AG04450 (cell line): ENCODE data around the gene PRKAG2. TPM values are rescaled to one million over a fixed set of nuclear protein-coding genes. Genes with fewer than 3 reads are reported as not detected.

Experiments used
- CTCF ChIA-PET: fragments of 300-600, 350-600 bp; formaldehyde crosslinking; extraction: SDS; loops from one replicate; lab custom pipeline; 2022; ENCODE audit warnings: antibody characterized with exemption, inconsistent platforms; lab: Charles Lee
- POLR2A ChIA-PET: fragments of 350-600 bp; formaldehyde crosslinking; extraction: SDS; loops from one replicate; lab custom pipeline; 2021; ENCODE audit warnings: antibody characterized with exemption, inconsistent platforms; lab: Yijun Ruan, JAX
- DNase-seq: peaks from one replicate; pipeline ENCODE4 v3.0.0-alpha.2; 2011; ENCODE audit warnings: low read depth, low spot score
- H3K27ac ChIP-seq: one replicate; pipeline ENCODE4 v1.5.1; 2012; ENCODE audit warnings: low read depth, low read length, control low read depth
- H3K27me3 ChIP-seq: one replicate; pipeline ENCODE4 v1.6.0; 2012; ENCODE audit warnings: low read length; ENCODE audit not compliant: control insufficient read depth, insufficient read depth
- H3K4me3 ChIP-seq: 2 replicates; pipeline ENCODE4 v1.5.1; 2011; ENCODE audit warnings: mild to moderate bottlenecking, low read depth, low read length, control low read depth
- H3K9me3 ChIP-seq: 2 replicates; pipeline ENCODE4 v1.5.1; 2012; ENCODE audit warnings: low read length; ENCODE audit not compliant: control insufficient read depth, insufficient read depth
- CTCF ChIP-seq: IDR thresholded peaks from 2 replicates; pipeline ENCODE4 v1.5.1; 2011; ENCODE audit warnings: low read depth, low read length, control low read depth, inconsistent platforms
- polyA plus RNA-seq: library from polyadenylated mRNA; depleted of rRNA; stranded (reverse); fragments of >200 nt; gene quantifications from 2 replicates; pipeline ENCODE4 v1.2.3, GENCODE V29; 2011

PRKAG2 gene
- polyA plus RNA-seq, 1 experiment = 45.0 TPM

GRCh38 chr7:151895008-151895630 lies 18.2 kb upstream of the PRKAG2 start:
- Histone ChIP-seq H3K4me3 (no peak overlapping the region), H3K27ac (no peak overlapping the region), H3K27me3 (peaks cover 22% of the 10 kb centered on the region), H3K9me3 (no peaks in the 10 kb centered on the region)
- ChIA-PET POLR2A (interaction anchor here (0.8 kb wide), 1 partner anchor 12 kb away, joined by 3 read pairs; no protein-coding TSS in a partner anchor), CTCF (no interaction called here)
- TF ChIP-seq CTCF = no peak
- DNase-seq = no peak

- no peak for DNase-seq
- Histone ChIP-seq H3K27me3 (peaks cover 20% of the 10 kb centered on the region), H3K9me3 (no peaks in the 10 kb centered on the region), H3K4me3 (no peak overlapping the region), H3K27ac (no peak overlapping the region)
- ChIA-PET POLR2A (no interaction called here), CTCF (no interaction called here)
- no peak for TF ChIP-seq CTCF
These were observed 17.4 kb upstream of the PRKAG2 start for GRCh38 chr7:151894111-151895007.

GRCh38 chr7:151893405-151893923 lies 16.5 kb upstream of the PRKAG2 start:
- no peak for DNase-seq
- no peaks in the 10 kb centered on the region for H3K9me3 ChIP-seq
- no peak for TF ChIP-seq CTCF
- POLR2A ChIA-PET = no interaction called here
- peaks cover 20% of the 10 kb centered on the region for H3K27me3 ChIP-seq
- CTCF ChIA-PET = no interaction called here
- no peak overlapping the region for H3K4me3 ChIP-seq
- no peak overlapping the region for H3K27ac ChIP-seq

- Histone ChIP-seq H3K9me3 (no peaks in the 10 kb centered on the region), H3K27ac (no peak overlapping the region), H3K4me3 (no peak overlapping the region), H3K27me3 (peaks cover 19% of the 10 kb centered on the region)
- POLR2A ChIA-PET = no interaction called here
- no peak for TF ChIP-seq CTCF
- DNase-seq = no peak
- CTCF ChIA-PET = interaction anchor here (0.7 kb wide), 1 partner anchor 261 kb away, joined by 3 read pairs; no protein-coding TSS in a partner anchor
These were observed 14.8 kb upstream of the PRKAG2 start for GRCh38 chr7:151891753-151892152.

GRCh38 chr7:151891182-151891581 lies 14.3 kb upstream of the PRKAG2 start:
- Histone ChIP-seq H3K9me3 (no peaks in the 10 kb centered on the region), H3K27ac (no peak overlapping the region), H3K27me3 (peaks cover 19% of the 10 kb centered on the region), H3K4me3 (no peak overlapping the region)
- POLR2A ChIA-PET = no interaction called here
- no peak for TF ChIP-seq CTCF
- DNase-seq = no peak
- CTCF ChIA-PET = interaction anchor here (0.7 kb wide), 1 partner anchor 261 kb away, joined by 3 read pairs; no protein-coding TSS in a partner anchor
